ENCODE data around the gene TMEM53. TPM values are rescaled to one million over a fixed set of nuclear protein-coding genes. Genes with fewer than 3 reads are reported as not detected.

TMEM53 gene
- 9.3 TPM for polyA plus RNA-seq (2013, experiment 1 of 4)
- 10.5 TPM for polyA plus RNA-seq (2013, experiment 2 of 4)
- polyA plus RNA-seq (2013, experiment 3 of 4): 7.3 TPM
- polyA plus RNA-seq (2013, experiment 4 of 4): 8.8 TPM

- H3K36me3 ChIP-seq (ENCODE audit: control insufficient read depth, insufficient read depth, low read length): no peaks in the 10 kb centered on the region
- peak within 1 kb of the TSS; percentile 66 for H3K4me3 ChIP-seq (ENCODE audit: insufficient read depth, low read depth, low read length)
- peaks cover 13% of the 10 kb centered on the region for H3K4me1 ChIP-seq (ENCODE audit: control insufficient read depth, insufficient read depth, low read length)
- no peaks in the 10 kb centered on the region for H3K9me3 ChIP-seq (ENCODE audit: control insufficient read depth, low read length)
- WGBS, 2 experiments: 1% methylated on average over 56 of the region's 56 CpGs
- no peaks in the 10 kb centered on the region for H3K27me3 ChIP-seq (ENCODE audit: control insufficient read depth, insufficient read depth, low read length, poor library complexity, severe bottlenecking)
- H3K27ac ChIP-seq (ENCODE audit: insufficient read depth, low read depth, low read length, poor library complexity, severe bottlenecking): peak within 1 kb of the TSS; percentile 88
Observed at GRCh38 chr1:44674113-44675000, at the start of gene TMEM53, which contains the start of gene ARMH1. TMEM53 (minus strand) TSS chr1:44674481; CDS start chr1:44674391, 90 bp downstream. ARMH1 (plus strand) TSS chr1:44674714; CDS start chr1:44689698, 14,984 bp downstream.

- WGBS, 2 experiments: 94 to 95% methylated on average over 28 of the region's 28 CpGs
- Histone ChIP-seq H3K4me3 (ENCODE audit: insufficient read depth, low read depth, low read length) (no peak overlapping the region), H3K4me1 (ENCODE audit: control insufficient read depth, insufficient read depth, low read length) (no peaks in the 10 kb centered on the region), H3K9me3 (ENCODE audit: control insufficient read depth, low read length) (no peaks in the 10 kb centered on the region), H3K27me3 (ENCODE audit: control insufficient read depth, insufficient read depth, low read length, poor library complexity, severe bottlenecking) (no peaks in the 10 kb centered on the region), H3K27ac (ENCODE audit: insufficient read depth, low read depth, low read length, poor library complexity, severe bottlenecking) (no peak overlapping the region), H3K36me3 (ENCODE audit: control insufficient read depth, insufficient read depth, low read length) (no peaks in the 10 kb centered on the region)
Observed at GRCh38 chr1:44723496-44724295, 49.4 kb upstream of the TMEM53 start.

- H3K4me3 ChIP-seq (ENCODE audit: insufficient read depth, low read depth, low read length): no peak overlapping the region
- no peaks in the 10 kb centered on the region for H3K36me3 ChIP-seq (ENCODE audit: control insufficient read depth, insufficient read depth, low read length)
- H3K9me3 ChIP-seq (ENCODE audit: control insufficient read depth, low read length): no peaks in the 10 kb centered on the region
- H3K27ac ChIP-seq (ENCODE audit: insufficient read depth, low read depth, low read length, poor library complexity, severe bottlenecking): no peak overlapping the region
- no peaks in the 10 kb centered on the region for H3K4me1 ChIP-seq (ENCODE audit: control insufficient read depth, insufficient read depth, low read length)
- 94 to 95% methylated on average over 9 of the region's 9 CpGs for WGBS, 2 experiments
- no peaks in the 10 kb centered on the region for H3K27me3 ChIP-seq (ENCODE audit: control insufficient read depth, insufficient read depth, low read length, poor library complexity, severe bottlenecking)
Observed at GRCh38 chr1:44723064-44723463, 48.8 kb upstream of the TMEM53 start.

GRCh38 chr1:44721485-44722361 lies 47.4 kb upstream of the TMEM53 start:
- H3K27ac ChIP-seq (ENCODE audit: insufficient read depth, low read depth, low read length, poor library complexity, severe bottlenecking): peak overlapping the region; percentile 64
- whole genome bisulfite sequencing, 2 experiments: 62 to 63% methylated on average over 14 of the region's 14 CpGs

GRCh38 chr1:44720281-44720680 lies 46.0 kb upstream of the TMEM53 start:
- Histone ChIP-seq H3K4me3 (ENCODE audit: insufficient read depth, low read depth, low read length) (no peak overlapping the region), H3K9me3 (ENCODE audit: control insufficient read depth, low read length) (no peaks in the 10 kb centered on the region), H3K27ac (ENCODE audit: insufficient read depth, low read depth, low read length, poor library complexity, severe bottlenecking) (no peak overlapping the region), H3K36me3 (ENCODE audit: control insufficient read depth, insufficient read depth, low read length) (no peaks in the 10 kb centered on the region), H3K27me3 (ENCODE audit: control insufficient read depth, insufficient read depth, low read length, poor library complexity, severe bottlenecking) (no peaks in the 10 kb centered on the region), H3K4me1 (ENCODE audit: control insufficient read depth, insufficient read depth, low read length) (no peaks in the 10 kb centered on the region)
- 67 to 69% methylated on average over 4 of the region's 4 CpGs for WGBS, 2 experiments

More at GRCh38 chr1:44721485-44722361, 47.4 kb upstream of the TMEM53 start:
- Histone ChIP-seq H3K36me3 (ENCODE audit: control insufficient read depth, insufficient read depth, low read length) (no peaks in the 10 kb centered on the region), H3K9me3 (ENCODE audit: control insufficient read depth, low read length) (no peaks in the 10 kb centered on the region), H3K4me1 (ENCODE audit: control insufficient read depth, insufficient read depth, low read length) (no peaks in the 10 kb centered on the region), H3K4me3 (ENCODE audit: insufficient read depth, low read depth, low read length) (no peak overlapping the region), H3K27me3 (ENCODE audit: control insufficient read depth, insufficient read depth, low read length, poor library complexity, severe bottlenecking) (no peaks in the 10 kb centered on the region)

GRCh38 chr1:44719318-44719717 lies 45.0 kb upstream of the TMEM53 start:
- WGBS, 2 experiments: 86 to 87% methylated on average over 5 of the region's 5 CpGs
- Histone ChIP-seq H3K36me3 (ENCODE audit: control insufficient read depth, insufficient read depth, low read length) (no peaks in the 10 kb centered on the region), H3K4me3 (ENCODE audit: insufficient read depth, low read depth, low read length) (no peak overlapping the region), H3K27me3 (ENCODE audit: control insufficient read depth, insufficient read depth, low read length, poor library complexity, severe bottlenecking) (no peaks in the 10 kb centered on the region), H3K9me3 (ENCODE audit: control insufficient read depth, low read length) (no peaks in the 10 kb centered on the region), H3K4me1 (ENCODE audit: control insufficient read depth, insufficient read depth, low read length) (no peaks in the 10 kb centered on the region), H3K27ac (ENCODE audit: insufficient read depth, low read depth, low read length, poor library complexity, severe bottlenecking) (no peak overlapping the region)

GRCh38 chr1:44718091-44718490 lies 43.8 kb upstream of the TMEM53 start:
- Histone ChIP-seq H3K36me3 (ENCODE audit: control insufficient read depth, insufficient read depth, low read length) (no peaks in the 10 kb centered on the region), H3K9me3 (ENCODE audit: control insufficient read depth, low read length) (no peaks in the 10 kb centered on the region), H3K27ac (ENCODE audit: insufficient read depth, low read depth, low read length, poor library complexity, severe bottlenecking) (no peak overlapping the region), H3K27me3 (ENCODE audit: control insufficient read depth, insufficient read depth, low read length, poor library complexity, severe bottlenecking) (no peaks in the 10 kb centered on the region), H3K4me1 (ENCODE audit: control insufficient read depth, insufficient read depth, low read length) (no peaks in the 10 kb centered on the region), H3K4me3 (ENCODE audit: insufficient read depth, low read depth, low read length) (no peak overlapping the region)
- 90 to 93% methylated on average over 6 of the region's 6 CpGs for WGBS, 2 experiments

- WGBS, 2 experiments: 91 to 96% methylated on average over 1 of the region's 1 CpG
- no peak overlapping the region for H3K27ac ChIP-seq (ENCODE audit: insufficient read depth, low read depth, low read length, poor library complexity, severe bottlenecking)
- H3K9me3 ChIP-seq (ENCODE audit: control insufficient read depth, low read length): no peaks in the 10 kb centered on the region
- no peak overlapping the region for H3K4me3 ChIP-seq (ENCODE audit: insufficient read depth, low read depth, low read length)
- no peaks in the 10 kb centered on the region for H3K36me3 ChIP-seq (ENCODE audit: control insufficient read depth, insufficient read depth, low read length)
- no peaks in the 10 kb centered on the region for H3K4me1 ChIP-seq (ENCODE audit: control insufficient read depth, insufficient read depth, low read length)
- no peaks in the 10 kb centered on the region for H3K27me3 ChIP-seq (ENCODE audit: control insufficient read depth, insufficient read depth, low read length, poor library complexity, severe bottlenecking)
Observed at GRCh38 chr1:44717653-44718052, 43.4 kb upstream of the TMEM53 start.

- no peaks in the 10 kb centered on the region for H3K9me3 ChIP-seq (ENCODE audit: control insufficient read depth, low read length)
- H3K36me3 ChIP-seq (ENCODE audit: control insufficient read depth, insufficient read depth, low read length): no peaks in the 10 kb centered on the region
- H3K4me1 ChIP-seq (ENCODE audit: control insufficient read depth, insufficient read depth, low read length): no peaks in the 10 kb centered on the region
Observed at GRCh38 chr1:44717156-44717555, 42.9 kb upstream of the TMEM53 start.

More at GRCh38 chr1:44717156-44717555, 42.9 kb upstream of the TMEM53 start:
- Histone ChIP-seq H3K4me3 (ENCODE audit: insufficient read depth, low read depth, low read length) (no peak overlapping the region), H3K27ac (ENCODE audit: insufficient read depth, low read depth, low read length, poor library complexity, severe bottlenecking) (no peak overlapping the region), H3K27me3 (ENCODE audit: control insufficient read depth, insufficient read depth, low read length, poor library complexity, severe bottlenecking) (no peaks in the 10 kb centered on the region)
- WGBS, 2 experiments: 91 to 94% methylated on average over 4 of the region's 4 CpGs
